Measurements from ENCODE around the gene TSEN54. TPM values are rescaled to one million over a fixed set of nuclear protein-coding genes. Genes with fewer than 3 reads are reported as not detected.

TSEN54 gene
- total RNA-seq, 4 donors from 2014 or later = 15.4 to 31.2 (median 17.8) TPM

DNA sequence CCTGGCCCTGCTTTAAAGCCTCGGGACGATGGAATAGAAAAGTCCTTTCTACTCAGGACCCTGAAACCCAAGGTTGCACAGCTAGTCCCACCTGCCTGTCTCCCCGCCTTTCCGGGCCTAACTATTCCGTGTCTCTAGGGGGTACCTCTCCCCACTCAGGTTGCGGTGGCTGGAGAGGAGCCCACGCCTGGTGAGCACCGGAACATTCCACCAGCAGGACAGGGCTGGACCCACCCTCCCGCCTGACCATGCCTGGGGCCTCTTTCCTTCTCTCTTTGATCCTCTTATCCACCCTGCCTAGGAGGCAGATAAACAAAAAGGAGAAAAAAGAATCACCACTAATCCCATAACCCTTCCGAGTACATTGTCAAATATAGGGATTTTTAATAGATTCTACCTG lies 20.0 kb downstream of the TSEN54 start:
- Histone ChIP-seq H3K27ac (no peak overlapping the region), H3K9me3 (no peaks in the 10 kb centered on the region), H3K4me3 (no peak overlapping the region), H3K4me1 (no peaks in the 10 kb centered on the region), H3K36me3 (no peaks in the 10 kb centered on the region), H3K27me3 (no peaks in the 10 kb centered on the region)
- DNase-seq (no peak), ATAC-seq (no peak)
- TF ChIP-seq POLR2A (IDR thresholded peaks at IDR 0.05) = no peak
- TF ChIP-seq, protein P1, sequence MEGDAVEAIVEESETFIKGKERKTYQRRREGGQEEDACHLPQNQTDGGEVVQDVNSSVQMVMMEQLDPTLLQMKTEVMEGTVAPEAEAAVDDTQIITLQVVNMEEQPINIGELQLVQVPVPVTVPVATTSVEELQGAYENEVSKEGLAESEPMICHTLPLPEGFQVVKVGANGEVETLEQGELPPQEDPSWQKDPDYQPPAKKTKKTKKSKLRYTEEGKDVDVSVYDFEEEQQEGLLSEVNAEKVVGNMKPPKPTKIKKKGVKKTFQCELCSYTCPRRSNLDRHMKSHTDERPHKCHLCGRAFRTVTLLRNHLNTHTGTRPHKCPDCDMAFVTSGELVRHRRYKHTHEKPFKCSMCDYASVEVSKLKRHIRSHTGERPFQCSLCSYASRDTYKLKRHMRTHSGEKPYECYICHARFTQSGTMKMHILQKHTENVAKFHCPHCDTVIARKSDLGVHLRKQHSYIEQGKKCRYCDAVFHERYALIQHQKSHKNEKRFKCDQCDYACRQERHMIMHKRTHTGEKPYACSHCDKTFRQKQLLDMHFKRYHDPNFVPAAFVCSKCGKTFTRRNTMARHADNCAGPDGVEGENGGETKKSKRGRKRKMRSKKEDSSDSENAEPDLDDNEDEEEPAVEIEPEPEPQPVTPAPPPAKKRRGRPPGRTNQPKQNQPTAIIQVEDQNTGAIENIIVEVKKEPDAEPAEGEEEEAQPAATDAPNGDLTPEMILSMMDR (IDR thresholded peaks at IDR 0.05 in 4 of 5, conservative IDR thresholded peaks at IDR 0.05 in 1 of 5) = no peak
- intact Hi-C loops (cut with DNase I; ENCODE audit: low total_unique reads) = no loop called here
- in situ Hi-C loops (cut with MboI; ENCODE audit: low sequenced_read_pairs in 4 of 4) = loop anchor here in 3 of 4 donors (25.0 kb wide), 1 partner anchor 224 kb away; no protein-coding TSS in a partner anchor

DNA sequence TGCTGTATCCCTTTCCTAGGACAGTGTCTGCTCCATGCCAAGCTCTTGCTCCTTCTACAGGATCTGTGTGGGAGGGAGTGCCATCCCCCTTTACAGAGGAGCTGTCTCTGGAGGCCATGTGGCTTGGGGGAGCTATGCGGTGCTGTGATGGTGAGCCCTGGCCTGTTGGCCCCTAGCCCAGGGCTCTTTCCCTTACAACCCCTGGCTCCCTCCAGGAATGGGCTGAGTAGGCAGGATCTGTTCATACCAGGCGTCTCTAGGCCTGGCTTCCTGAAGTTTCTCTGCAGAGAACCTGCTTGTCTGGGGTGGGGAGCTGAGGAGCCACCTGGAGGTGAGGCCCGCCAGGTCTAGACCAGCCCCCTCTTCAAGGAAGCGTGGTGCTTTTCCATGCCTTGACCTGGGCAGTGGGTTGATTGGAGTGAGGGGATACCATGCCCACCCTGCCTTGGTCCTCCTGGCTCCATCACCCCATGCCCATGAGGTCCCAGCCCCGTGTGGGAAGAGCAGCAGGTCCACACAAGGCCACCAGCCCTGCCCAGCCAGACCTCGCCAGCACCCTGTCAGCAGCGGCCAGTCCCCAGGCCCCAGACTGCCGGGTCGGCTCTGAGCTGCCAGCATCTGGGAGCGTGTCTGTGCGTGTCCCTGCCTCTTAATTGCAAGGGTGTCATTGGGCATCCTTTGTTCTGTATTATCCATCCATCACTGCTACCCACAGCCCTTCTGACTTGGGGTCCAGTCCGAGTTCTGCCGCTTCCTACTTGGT lies 23.8 kb downstream of the TSEN54 start:
- ATAC-seq (no peak), DNase-seq (no peak)
- Histone ChIP-seq H3K4me1 (no peaks in the 10 kb centered on the region), H3K4me3 (no peak overlapping the region), H3K27ac (no peak overlapping the region), H3K36me3 (no peaks in the 10 kb centered on the region), H3K27me3 (no peaks in the 10 kb centered on the region), H3K9me3 (no peaks in the 10 kb centered on the region)
- intact Hi-C loops (cut with DNase I; ENCODE audit: low total_unique reads) (no loop called here), in situ Hi-C loops (cut with MboI; ENCODE audit: low sequenced_read_pairs in 4 of 4) (loop anchor here in 3 of 4 donors (25.0 kb wide), 1 partner anchor 228 kb away; no protein-coding TSS in a partner anchor)
- TF ChIP-seq POLR2A (IDR thresholded peaks at IDR 0.05) = no peak
- TF ChIP-seq, protein P1 (IDR thresholded peaks at IDR 0.05 in 4 of 5, conservative IDR thresholded peaks at IDR 0.05 in 1 of 5) = no peak

DNA sequence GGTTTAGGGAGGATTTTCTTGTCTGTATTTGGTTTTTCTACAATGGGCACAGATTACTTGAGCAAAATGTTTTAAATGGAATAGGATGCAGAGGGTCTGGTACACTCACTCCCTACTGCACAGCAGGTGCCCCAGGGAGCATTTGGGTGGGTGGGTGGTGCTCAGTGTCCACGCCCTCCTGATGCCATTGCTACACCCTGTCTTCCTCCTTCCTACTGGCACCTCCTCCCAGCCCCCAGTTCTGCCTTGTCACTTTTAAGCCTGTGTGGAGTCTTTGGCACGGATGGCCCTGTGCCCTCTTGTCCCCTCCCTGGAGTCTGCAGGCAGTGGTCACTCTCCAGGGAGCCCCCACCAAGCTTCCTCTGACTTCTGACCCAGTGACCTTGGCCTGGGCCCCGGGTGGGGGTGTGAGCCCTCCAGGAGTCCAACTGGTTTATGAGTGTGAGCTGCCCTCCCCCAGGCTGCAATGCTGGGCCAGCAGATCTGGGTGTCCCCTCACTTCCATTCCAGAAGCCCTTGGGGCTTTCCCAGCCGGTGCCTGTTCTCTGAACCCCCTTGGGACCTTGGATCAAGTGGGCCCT lies 24.7 kb downstream of the TSEN54 start:
- Histone ChIP-seq H3K4me3 (no peak overlapping the region), H3K27me3 (no peaks in the 10 kb centered on the region), H3K27ac (no peak overlapping the region), H3K9me3 (no peaks in the 10 kb centered on the region), H3K36me3 (no peaks in the 10 kb centered on the region), H3K4me1 (no peaks in the 10 kb centered on the region)
- TF ChIP-seq, protein P1 (IDR thresholded peaks at IDR 0.05 in 4 of 5, conservative IDR thresholded peaks at IDR 0.05 in 1 of 5) = no peak
- TF ChIP-seq POLR2A (IDR thresholded peaks at IDR 0.05) = no peak
- ATAC-seq = no peak
- intact Hi-C loops (cut with DNase I; ENCODE audit: low total_unique reads) (no loop called here), in situ Hi-C loops (cut with MboI; ENCODE audit: low sequenced_read_pairs in 4 of 4) (loop anchor here in 3 of 4 donors (25.0 kb wide), 1 partner anchor 229 kb away; no protein-coding TSS in a partner anchor)
- no peak for DNase-seq

DNA sequence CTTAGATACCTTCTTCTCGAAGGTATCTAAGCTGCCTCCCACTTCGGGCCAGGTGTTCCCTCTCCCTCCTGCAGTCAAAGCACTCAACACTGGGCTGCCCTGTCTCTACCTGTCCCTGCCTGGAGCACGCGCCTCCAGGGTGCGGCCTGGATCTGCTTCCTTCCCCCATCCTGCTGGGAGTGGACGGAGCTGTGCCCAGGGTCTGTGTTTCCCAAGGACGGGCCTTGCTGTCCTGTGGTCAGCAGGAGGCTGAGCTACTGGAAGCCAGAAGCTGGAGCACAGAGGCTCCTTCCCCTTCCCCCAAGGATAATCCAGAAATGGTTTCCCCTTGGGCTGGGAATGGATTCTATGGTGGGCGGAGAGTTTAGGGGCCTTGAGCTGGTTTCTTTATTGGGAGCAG lies 25.9 kb downstream of the TSEN54 start:
- ATAC-seq (no peak), DNase-seq (no peak)
- TF ChIP-seq POLR2A (IDR thresholded peaks at IDR 0.05) = no peak
- TF ChIP-seq, protein P1 (IDR thresholded peaks at IDR 0.05 in 4 of 5, conservative IDR thresholded peaks at IDR 0.05 in 1 of 5) = no peak
- Histone ChIP-seq H3K4me3 (no peak overlapping the region), H3K27me3 (no peaks in the 10 kb centered on the region), H3K4me1 (no peaks in the 10 kb centered on the region), H3K9me3 (no peaks in the 10 kb centered on the region), H3K27ac (no peak overlapping the region), H3K36me3 (no peaks in the 10 kb centered on the region)
- intact Hi-C loops (cut with DNase I; ENCODE audit: low total_unique reads) (no loop called here), in situ Hi-C loops (cut with MboI; ENCODE audit: low sequenced_read_pairs in 4 of 4) (loop anchor here in 3 of 4 donors (25.0 kb wide), 1 partner anchor 230 kb away; no protein-coding TSS in a partner anchor)

Measured in gastrocnemius medialis (tissue), 4 donors.